Fibroblast of villous mesenchyme (primary cell): Measurements from ENCODE around the gene FAM110D. TPM values are rescaled to one million over a fixed set of nuclear protein-coding genes. Genes with fewer than 3 reads are reported as not detected.

Experiments
- DNase-seq: peaks from one replicate; pipeline ENCODE4 v3.0.0-alpha.2; 2010; ENCODE audit warnings: low read depth
- H3K4me3 ChIP-seq: 2 replicates; pipeline ENCODE4 v1.5.1; 2011; ENCODE audit warnings: low read depth, mild to moderate bottlenecking, low read length
- CTCF ChIP-seq: IDR thresholded peaks from 2 replicates; pipeline ENCODE4 v1.5.1; 2012; ENCODE audit warnings: low read depth, mild to moderate bottlenecking, low read length; ENCODE audit not compliant: insufficient read depth
- total RNA-seq: library from RNA; depleted of rRNA; stranded (reverse); fragments of >200 nt; gene quantifications from 2 replicates; pipeline ENCODE4 v1.2.3, GENCODE V29; 2012

FAM110D gene
- total RNA-seq, 1 donor, result under 0.01 TPM

GRCh38 chr1:26181586-26182382 lies 22.9 kb downstream of the FAM110D start:
- no peak for TF ChIP-seq CTCF
- no peak overlapping the region for H3K4me3 ChIP-seq
- DNase-seq, result no peak

- TF ChIP-seq CTCF, result no peak
- DNase-seq, result no peak
- H3K4me3 ChIP-seq, result no peak overlapping the region
These were observed 23.5 kb downstream of the FAM110D start for GRCh38 chr1:26182383-26182696.

GRCh38 chr1:26184086-26184485 lies 25.2 kb downstream of the FAM110D start:
- no peak for DNase-seq
- H3K4me3 ChIP-seq, result no peak overlapping the region
- no peak for TF ChIP-seq CTCF

DNA sequence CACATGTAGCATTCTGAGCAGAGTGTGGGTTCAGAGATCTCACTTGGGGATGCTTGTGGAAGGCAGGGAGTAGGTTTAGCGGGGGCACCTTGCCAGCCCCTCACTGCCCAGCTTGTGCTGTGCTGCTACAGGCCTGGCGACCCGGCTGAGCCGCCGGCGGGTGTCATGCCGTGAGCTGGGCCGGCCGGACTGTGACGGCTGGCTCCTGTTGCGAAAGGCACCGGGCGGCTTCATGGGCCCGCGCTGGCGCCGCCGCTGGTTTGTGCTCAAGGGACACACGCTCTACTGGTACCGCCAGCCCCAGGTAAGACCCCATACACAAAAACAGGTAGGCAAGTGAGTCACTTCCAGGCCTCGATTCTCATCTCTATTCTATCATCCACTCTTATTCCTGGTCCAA lies 26.0 kb downstream of the FAM110D start:
- DNase-seq, result no peak
- TF ChIP-seq CTCF, result no peak
- H3K4me3 ChIP-seq, result no peak overlapping the region

- no peak for TF ChIP-seq CTCF
These were observed 29.0 kb downstream of the FAM110D start for GRCh38 chr1:26187882-26188281.

GRCh38 chr1:26188477-26188876 lies 29.6 kb downstream of the FAM110D start:
- no peak for DNase-seq
- no peak overlapping the region for H3K4me3 ChIP-seq
- TF ChIP-seq CTCF, result no peak

More at GRCh38 chr1:26187882-26188281, 29.0 kb downstream of the FAM110D start:
- no peak for DNase-seq
- H3K4me3 ChIP-seq, result no peak overlapping the region

GRCh38 chr1:26189331-26189730 lies 30.5 kb downstream of the FAM110D start:
- H3K4me3 ChIP-seq, result no peak overlapping the region
- DNase-seq, result no peak
- TF ChIP-seq CTCF, result no peak
